HEK293T (cell line): Measurements from ENCODE around the gene LRFN5.

Source experiments
- CTCF ChIA-PET: fragments of 350-600 bp; formaldehyde crosslinking; extraction: SDS; loops from one replicate; lab custom pipeline; 2021; ENCODE audit warnings: antibody characterized with exemption, inconsistent platforms; lab: Yijun Ruan, JAX
- POLR2A ChIA-PET: fragments of 350-600 bp; formaldehyde crosslinking; extraction: SDS; loops from one replicate; lab custom pipeline; 2020; ENCODE audit warnings: antibody characterized with exemption, inconsistent platforms; lab: Yijun Ruan, JAX
- DNase-seq: peaks from one replicate; pipeline ENCODE4 v3.0.0; 2012; ENCODE audit warnings: mixed read lengths; ENCODE audit errors: extremely low spot score
- ARNT ChIP-seq: fragments of 450-650 bp; IDR thresholded peaks from 2 replicates; pipeline ENCODE4 v1.6.1; 2017; ENCODE audit warnings: mild to moderate bottlenecking
- BHLHE40 ChIP-seq: fragments of 450-650 bp; IDR thresholded peaks from 2 replicates; pipeline ENCODE4 v1.6.1; 2016; ENCODE audit warnings: mild to moderate bottlenecking, moderate library complexity, borderline replicate concordance
- CTBP1 ChIP-seq: fragments of 450-650 bp; IDR thresholded peaks from 2 replicates; pipeline ENCODE4 v1.6.1; 2016; ENCODE audit warnings: borderline replicate concordance
- ELF4 ChIP-seq: fragments of 450-650 bp; IDR thresholded peaks from 2 replicates; pipeline ENCODE4 v1.6.1; 2017; ENCODE audit warnings: antibody characterized with exemption
- FOXA1 ChIP-seq: fragments of 450-650 bp; IDR thresholded peaks from 2 replicates; pipeline ENCODE4 v1.6.1; 2016; ENCODE audit warnings: mild to moderate bottlenecking
- FOXK2 ChIP-seq: fragments of 450-650 bp; IDR thresholded peaks from 2 replicates; pipeline ENCODE4 v1.6.1; 2016; ENCODE audit warnings: mild to moderate bottlenecking
- FOXM1 ChIP-seq: fragments of 450-650 bp; IDR thresholded peaks from 2 replicates; pipeline ENCODE4 v1.6.1; 2017; ENCODE audit warnings: mild to moderate bottlenecking, borderline replicate concordance
- HDGF ChIP-seq: fragments of 450-650 bp; IDR thresholded peaks from 2 replicates; pipeline ENCODE4 v1.6.1; 2017; ENCODE audit warnings: antibody characterized with exemption, borderline replicate concordance
- L3MBTL2 ChIP-seq: fragments of 450-650 bp; conservative IDR thresholded peaks from 2 replicates; pipeline ENCODE4 v1.6.1; 2016; ENCODE audit warnings: mild to moderate bottlenecking
- LEF1 ChIP-seq: fragments of 450-650 bp; IDR thresholded peaks from 2 replicates; pipeline ENCODE4 v1.6.1; 2017; ENCODE audit warnings: mild to moderate bottlenecking, borderline replicate concordance
- NFRKB ChIP-seq: fragments of 450-650 bp; IDR thresholded peaks from 2 replicates; pipeline ENCODE4 v1.6.1; 2016; ENCODE audit warnings: mild to moderate bottlenecking, moderate library complexity
- PKNOX1 ChIP-seq: fragments of 450-650 bp; IDR thresholded peaks from 2 replicates; pipeline ENCODE4 v1.6.1; 2016
- SP1 ChIP-seq: fragments of 450-650 bp; IDR thresholded peaks from 2 replicates; pipeline ENCODE4 v1.6.1; 2017
- SUZ12 ChIP-seq: fragments of 450-650 bp; IDR thresholded peaks from 2 replicates; pipeline ENCODE4 v1.6.1; 2016; ENCODE audit warnings: mild to moderate bottlenecking
- TARDBP ChIP-seq: fragments of 450-650 bp; IDR thresholded peaks from 2 replicates; pipeline ENCODE4 v1.6.1; 2016
- ZNF384 ChIP-seq: fragments of 450-650 bp; IDR thresholded peaks from 2 replicates; pipeline ENCODE4 v1.6.1; 2016

LRFN5 gene

GRCh38 chr14:41607304-41607775 is 664 bp downstream of the LRFN5 start:
- TF ChIP-seq FOXK2 (no peak), LEF1 (no peak), SUZ12 (no peak), TARDBP (no peak), NFRKB (no peak), FOXA1 (no peak), ARNT (no peak), SP1 (no peak), CTBP1 (no peak), PKNOX1 (no peak), L3MBTL2 (no peak), BHLHE40 (no peak), FOXM1 (no peak), HDGF (no peak), ZNF384 (no peak)
- DNase-seq = peak; percentile 6
- CTCF ChIA-PET = no interaction called here
- POLR2A ChIA-PET = interaction anchor here (1.1 kb wide), 1 partner anchor 14 kb away, joined by 4 read pairs; no protein-coding TSS in a partner anchor

- POLR2A ChIA-PET = no interaction called here
- peak; percentile 10 for DNase-seq
- CTCF ChIA-PET = no interaction called here
- no peak for TF ChIP-seq FOXK2
- TF ChIP-seq CTBP1 = no peak
- peak; percentile 37; the same call in 1 of the 2 replicates for TF ChIP-seq L3MBTL2
- no peak for TF ChIP-seq SUZ12
- no peak for TF ChIP-seq HDGF
- no peak for TF ChIP-seq PKNOX1
Measured at GRCh38 chr14:41607966-41608663, 1.4 kb downstream of the LRFN5 start.

- no peak for DNase-seq
- no peak for TF ChIP-seq SUZ12
- ChIA-PET CTCF (interaction anchor here (0.6 kb wide), 1 partner anchor 1560 kb away, joined by 4 read pairs; no protein-coding TSS in a partner anchor), POLR2A (no interaction called here)
Measured at GRCh38 chr14:41608681-41609390, 2.2 kb downstream of the LRFN5 start.

- CTCF ChIA-PET = interaction anchor here (0.6 to 1.0 kb wide), 2 partner anchors 14 to 903 kb away, joined by 3 read pairs; no protein-coding TSS in a partner anchor
- POLR2A ChIA-PET = no interaction called here
- no peak for TF ChIP-seq SUZ12
- no peak for TF ChIP-seq FOXA1
- TF ChIP-seq FOXK2 = no peak
- DNase-seq = peak; percentile 64
Measured at GRCh38 chr14:41609704-41610183, 3.1 kb downstream of the LRFN5 start.

GRCh38 chr14:41615011-41615595 is 8.4 kb downstream of the LRFN5 start:
- no peak for DNase-seq
- CTCF ChIA-PET = no interaction called here
- POLR2A ChIA-PET = no interaction called here
- TF ChIP-seq NFRKB (no peak), SUZ12 (no peak), FOXM1 (no peak), BHLHE40 (no peak), HDGF (no peak), PKNOX1 (no peak), CTBP1 (no peak), LEF1 (no peak)

GRCh38 chr14:41623736-41624135 is 17.1 kb downstream of the LRFN5 start:
- POLR2A ChIA-PET = no interaction called here
- CTCF ChIA-PET = interaction anchor here (1.1 kb wide), 1 partner anchor 14 kb away, joined by 3 read pairs; no protein-coding TSS in a partner anchor

More at GRCh38 chr14:41623736-41624135, 17.1 kb downstream of the LRFN5 start:
- TF ChIP-seq FOXK2 = no peak
- no peak for TF ChIP-seq FOXM1
- TF ChIP-seq SP1 = no peak
- TF ChIP-seq TARDBP = no peak
- TF ChIP-seq BHLHE40 = no peak
- TF ChIP-seq L3MBTL2 = no peak
- no peak for TF ChIP-seq NFRKB
- TF ChIP-seq ARNT = no peak
- no peak for TF ChIP-seq ELF4
- TF ChIP-seq CTBP1 = no peak
- no peak for TF ChIP-seq ZNF384
- no peak for TF ChIP-seq SUZ12
- no peak for TF ChIP-seq LEF1
- no peak for TF ChIP-seq PKNOX1
- no peak for DNase-seq
